NCI-H446 treated with DMSO at 0.1 percent for 48 hours (cell line): Measurements from ENCODE around the gene ARID5B.
"Not testable (repeated sequence)": the region's sequence is repeated elsewhere in the genome, so short reads cannot be mapped to it uniquely, and the experiment has no call there.

Experiments used
- DNase-seq: peaks from one replicate; lab custom pipeline; 2025; lab: John Stamatoyannopoulos, UW

ARID5B gene

GRCh38 chr10:62016623-62017490, 115.4 kb downstream of the ARID5B start:
- no peak for DNase-seq

GRCh38 chr10:62017491-62017870, 116.0 kb downstream of the ARID5B start:
- no peak for DNase-seq

- DNase-seq, result peak; percentile 12
Measured at GRCh38 chr10:62018131-62018911, 116.8 kb downstream of the ARID5B start.

GRCh38 chr10:62019013-62019684, 117.7 kb downstream of the ARID5B start:
- DNase-seq, result no peak

- DNase-seq, result no peak
Measured at GRCh38 chr10:62019685-62020359, 118.3 kb downstream of the ARID5B start.

GRCh38 chr10:62021128-62021665, 119.7 kb downstream of the ARID5B start:
- DNase-seq, result no peak

- DNase-seq, result no peak
Measured at GRCh38 chr10:62021978-62022802, 120.7 kb downstream of the ARID5B start.

GRCh38 chr10:62022830-62023229, 121.3 kb downstream of the ARID5B start:
- no peak for DNase-seq

- no peak for DNase-seq
Measured at GRCh38 chr10:62023329-62023728, 121.8 kb downstream of the ARID5B start.

- no peak for DNase-seq
Measured at GRCh38 chr10:62024026-62024701, 122.7 kb downstream of the ARID5B start.

GRCh38 chr10:62025134-62025794, 123.8 kb downstream of the ARID5B start:
- DNase-seq, result no peak

GRCh38 chr10:62025901-62026879, 124.7 kb downstream of the ARID5B start:
- no peak for DNase-seq

GRCh38 chr10:62027841-62028501, 126.5 kb downstream of the ARID5B start:
- no peak for DNase-seq

- not testable (repeated sequence) for DNase-seq
Measured at GRCh38 chr10:62028502-62028842, 127.0 kb downstream of the ARID5B start.

- DNase-seq, result no peak
Measured at GRCh38 chr10:62029401-62029800, 127.9 kb downstream of the ARID5B start.

GRCh38 chr10:62031507-62031906, 130.0 kb downstream of the ARID5B start:
- no peak for DNase-seq

GRCh38 chr10:62033125-62033524, 131.6 kb downstream of the ARID5B start:
- DNase-seq, result no peak

- no peak for DNase-seq
Measured at GRCh38 chr10:62034096-62034640, 132.7 kb downstream of the ARID5B start.
